ENCODE data around the gene ACTBL2.

DNA sequence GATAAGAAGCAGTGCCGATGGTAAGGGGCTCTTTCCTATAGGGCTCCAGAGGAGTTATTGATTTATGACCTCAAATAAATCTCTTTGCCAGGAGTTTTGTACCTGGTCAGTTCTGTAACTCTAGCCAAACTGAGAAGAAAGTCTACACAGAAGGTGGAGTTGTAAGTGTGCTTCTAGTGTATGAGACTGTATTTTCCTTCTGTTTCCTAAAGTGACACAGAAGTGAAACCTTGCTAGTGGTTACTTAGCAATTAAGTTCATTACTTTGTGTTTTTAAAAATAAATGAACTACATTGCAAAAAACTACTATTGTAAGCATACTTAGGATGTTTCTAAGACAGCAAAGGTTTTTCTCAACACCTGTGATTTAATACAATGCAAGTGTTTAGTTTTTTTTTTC, 48.7 kb upstream of the ACTBL2 start:
- TF ChIP-seq POLR2A (IDR thresholded peaks at IDR 0.05) = no peak
- TF ChIP-seq, protein P1, sequence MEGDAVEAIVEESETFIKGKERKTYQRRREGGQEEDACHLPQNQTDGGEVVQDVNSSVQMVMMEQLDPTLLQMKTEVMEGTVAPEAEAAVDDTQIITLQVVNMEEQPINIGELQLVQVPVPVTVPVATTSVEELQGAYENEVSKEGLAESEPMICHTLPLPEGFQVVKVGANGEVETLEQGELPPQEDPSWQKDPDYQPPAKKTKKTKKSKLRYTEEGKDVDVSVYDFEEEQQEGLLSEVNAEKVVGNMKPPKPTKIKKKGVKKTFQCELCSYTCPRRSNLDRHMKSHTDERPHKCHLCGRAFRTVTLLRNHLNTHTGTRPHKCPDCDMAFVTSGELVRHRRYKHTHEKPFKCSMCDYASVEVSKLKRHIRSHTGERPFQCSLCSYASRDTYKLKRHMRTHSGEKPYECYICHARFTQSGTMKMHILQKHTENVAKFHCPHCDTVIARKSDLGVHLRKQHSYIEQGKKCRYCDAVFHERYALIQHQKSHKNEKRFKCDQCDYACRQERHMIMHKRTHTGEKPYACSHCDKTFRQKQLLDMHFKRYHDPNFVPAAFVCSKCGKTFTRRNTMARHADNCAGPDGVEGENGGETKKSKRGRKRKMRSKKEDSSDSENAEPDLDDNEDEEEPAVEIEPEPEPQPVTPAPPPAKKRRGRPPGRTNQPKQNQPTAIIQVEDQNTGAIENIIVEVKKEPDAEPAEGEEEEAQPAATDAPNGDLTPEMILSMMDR (IDR thresholded peaks at IDR 0.05) = no peak

Measured in tibial nerve (tissue), 3 donors.